DMS 273 treated with DMSO at 0.1 percent for 48 hours (cell line): ENCODE data around the gene WFS1.

Source experiments
- DNase-seq: peaks from one replicate; lab custom pipeline; 2025; lab: John Stamatoyannopoulos, UW

Gene WFS1

DNA sequence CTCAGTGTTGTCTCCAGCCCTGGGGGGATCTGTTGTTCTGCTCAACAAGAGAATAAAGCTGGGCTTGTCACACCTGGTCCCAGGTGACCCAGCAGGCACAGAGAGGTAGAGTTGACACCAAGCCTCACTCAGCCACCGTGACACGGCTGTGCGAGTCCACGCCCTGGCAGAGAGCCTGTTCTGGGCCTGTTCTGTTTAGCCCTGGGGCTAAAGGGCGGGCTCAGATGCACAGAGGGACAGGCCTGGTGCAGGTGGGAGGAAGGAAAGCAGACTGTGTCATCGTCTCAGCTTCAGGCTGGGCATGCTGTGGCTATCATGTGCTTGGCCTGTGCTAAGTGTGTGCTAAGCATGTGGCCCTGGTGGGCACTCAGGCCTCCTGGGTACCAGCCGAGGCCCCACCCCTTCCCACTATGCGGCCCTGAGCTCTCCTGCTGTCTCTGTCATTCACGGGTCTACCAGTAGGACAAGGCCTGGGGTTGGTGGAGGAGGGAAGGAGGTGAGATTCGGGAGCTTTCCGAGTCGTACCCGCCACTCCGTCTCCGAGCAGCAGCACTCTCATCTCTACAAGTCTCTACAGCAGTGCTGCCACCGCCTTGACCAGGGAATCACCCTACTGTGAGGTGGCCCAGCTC lies 10.8 kb downstream of the WFS1 start:
- no peak for DNase-seq

DNA sequence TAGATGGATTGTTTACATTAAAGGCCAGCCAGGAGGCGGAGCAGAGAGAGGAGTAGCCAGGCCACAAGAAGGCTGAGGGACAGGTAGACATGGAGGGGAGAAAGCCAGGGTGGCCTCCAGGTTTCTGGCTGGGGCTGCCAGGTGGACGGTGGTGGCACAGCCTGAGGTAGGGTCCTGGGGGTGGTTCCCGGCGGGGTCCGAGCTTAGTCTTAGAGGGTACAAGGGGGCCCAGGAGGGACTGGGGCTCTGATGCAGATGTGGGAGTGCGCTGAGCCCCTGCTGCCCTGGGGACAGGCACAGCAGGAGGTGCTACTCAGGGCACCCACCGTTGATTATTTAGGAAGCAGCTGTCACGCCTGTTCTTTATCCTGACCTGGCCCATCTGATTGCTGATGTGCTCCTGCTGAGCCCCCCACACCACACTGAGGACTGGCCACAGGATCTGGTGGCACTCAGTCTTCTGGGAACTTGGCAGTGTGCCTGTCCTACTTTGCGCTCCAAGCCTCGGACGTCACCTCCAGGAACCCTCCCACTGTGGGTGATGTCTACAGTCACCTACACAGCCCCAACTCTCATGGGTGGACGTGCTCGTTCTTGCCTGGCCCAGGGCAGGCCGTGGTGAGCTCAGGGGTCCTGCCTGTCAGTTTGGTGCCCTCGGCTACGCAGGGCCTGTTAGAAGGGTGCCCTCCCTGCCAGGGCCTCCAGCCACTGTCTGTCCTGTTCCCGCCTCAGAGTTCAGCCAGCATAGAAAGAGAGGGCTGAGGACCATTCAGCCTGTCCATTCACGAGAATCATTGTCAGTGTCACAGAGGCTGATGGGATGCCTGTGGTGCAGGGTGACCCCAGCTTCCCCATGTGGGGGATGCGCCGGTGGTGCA lies 12.0 kb downstream of the WFS1 start:
- no peak for DNase-seq

GRCh38 chr4:6282314-6282771 lies 12.7 kb downstream of the WFS1 start:
- DNase-seq, result no peak

DNA sequence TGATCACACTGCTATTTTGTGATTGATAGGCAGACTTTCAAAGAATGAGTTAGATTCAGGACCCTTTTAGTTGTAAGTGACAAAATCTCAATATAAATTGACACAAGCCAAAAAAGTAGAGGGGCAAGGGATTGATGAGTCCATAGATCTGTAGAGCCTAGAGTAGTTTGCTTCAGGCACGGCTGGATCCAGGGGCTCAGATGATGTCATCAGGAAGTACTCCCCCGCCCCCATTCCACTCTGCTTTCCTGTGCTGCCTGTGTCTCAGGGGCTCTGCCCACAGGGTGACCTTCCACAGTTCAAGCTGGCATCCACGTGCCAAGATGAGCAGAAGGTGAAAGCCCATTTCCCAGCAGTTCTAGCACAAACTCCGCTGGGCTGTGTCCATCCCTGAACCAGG lies 13.6 kb downstream of the WFS1 start:
- no peak for DNase-seq

GRCh38 chr4:6287017-6287788 lies 17.6 kb downstream of the WFS1 start:
- no peak for DNase-seq

DNA sequence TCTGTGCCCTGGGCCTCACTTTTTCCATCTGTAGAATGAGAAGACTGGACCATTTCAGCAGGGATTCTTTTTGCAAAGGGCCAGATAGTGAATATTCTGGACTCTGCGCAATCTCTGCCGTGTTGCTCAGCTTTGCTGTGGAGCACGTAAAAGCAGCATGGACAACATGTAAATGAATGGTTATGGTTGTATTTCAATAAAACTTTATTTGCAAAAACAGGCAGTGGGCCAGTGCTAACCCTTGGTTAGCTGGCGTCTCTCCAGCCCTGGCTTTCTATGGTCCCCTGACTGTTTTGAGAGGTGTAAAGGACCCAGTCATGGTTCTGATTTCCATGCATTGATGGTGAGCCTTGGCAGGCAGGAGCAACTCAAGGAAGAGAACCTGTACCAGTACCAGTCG lies 18.7 kb downstream of the WFS1 start:
- no peak for DNase-seq

DNA sequence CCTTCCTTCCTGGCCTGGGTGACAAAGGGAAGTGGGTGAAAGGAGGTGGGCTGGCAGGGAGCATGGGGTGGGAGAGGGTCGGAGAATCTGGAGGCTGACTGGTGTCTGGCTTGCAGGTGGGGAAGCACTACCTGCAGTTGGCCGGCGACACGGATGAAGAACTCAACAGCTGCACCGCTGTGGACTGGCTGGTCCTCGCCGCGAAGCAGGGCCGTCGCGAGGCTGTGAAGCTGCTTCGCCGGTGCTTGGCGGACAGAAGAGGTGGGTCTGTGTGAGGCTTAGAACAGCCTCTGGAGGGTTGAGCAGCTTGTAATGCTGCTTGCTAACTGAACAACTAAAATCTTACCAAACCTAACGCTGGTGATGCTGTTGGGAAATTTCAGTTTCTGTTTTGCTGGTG lies 19.2 kb downstream of the WFS1 start:
- DNase-seq, result no peak

DNA sequence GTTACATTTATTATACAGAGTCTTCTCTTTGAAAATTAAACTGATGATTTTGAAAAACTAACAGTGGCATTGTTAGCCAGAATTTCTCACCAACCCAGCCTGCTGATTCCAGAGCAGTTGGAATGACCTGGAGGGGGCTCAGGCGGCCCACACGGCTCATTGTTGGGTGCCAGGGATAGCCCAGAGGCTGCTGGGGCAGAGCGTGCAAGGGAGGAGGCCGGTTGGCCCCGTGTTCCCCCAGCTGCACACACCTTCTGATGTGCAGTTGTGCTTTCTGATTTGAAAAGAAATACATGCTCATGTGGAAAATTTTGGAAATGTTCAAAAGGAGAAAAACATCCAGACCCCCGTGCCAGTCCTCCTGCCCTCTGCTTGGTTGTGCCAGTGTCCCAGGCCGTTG lies 20.6 kb downstream of the WFS1 start:
- no peak for DNase-seq

GRCh38 chr4:6290769-6291547 lies 21.3 kb downstream of the WFS1 start:
- DNase-seq, result no peak

- DNase-seq, result no peak
These were observed 22.2 kb downstream of the WFS1 start for GRCh38 chr4:6291784-6292297.

- DNase-seq, result no peak
These were observed 22.9 kb downstream of the WFS1 start for GRCh38 chr4:6292376-6293096.

GRCh38 chr4:6293097-6293445 lies 23.4 kb downstream of the WFS1 start:
- DNase-seq, result no peak

- DNase-seq, result no peak
These were observed 24.0 kb downstream of the WFS1 start for GRCh38 chr4:6293661-6294060.

GRCh38 chr4:6294705-6295421 lies 25.2 kb downstream of the WFS1 start:
- DNase-seq, result no peak

GRCh38 chr4:6295495-6295894 lies 25.8 kb downstream of the WFS1 start:
- DNase-seq, result no peak

DNA sequence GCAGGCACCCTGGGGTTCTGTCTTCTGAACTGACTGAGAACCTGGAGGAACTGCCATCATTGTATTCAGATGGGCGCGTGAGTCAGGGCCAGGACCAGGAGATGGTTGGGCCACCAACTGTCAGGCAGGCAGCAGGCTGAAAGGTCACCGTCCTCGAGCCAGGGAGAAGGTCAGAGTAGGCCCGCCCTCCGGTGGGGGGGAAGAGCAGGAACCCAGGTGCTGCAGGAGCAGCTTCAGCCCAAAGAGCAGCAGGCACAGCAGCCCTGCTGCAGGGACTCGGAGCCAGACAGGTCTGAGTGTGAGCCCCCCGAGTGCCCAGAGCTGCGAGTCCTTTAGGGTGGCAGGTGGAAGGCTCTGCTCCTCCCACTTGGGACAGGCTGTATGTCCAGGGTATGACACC lies 26.4 kb downstream of the WFS1 start:
- DNase-seq, result no peak

DNA sequence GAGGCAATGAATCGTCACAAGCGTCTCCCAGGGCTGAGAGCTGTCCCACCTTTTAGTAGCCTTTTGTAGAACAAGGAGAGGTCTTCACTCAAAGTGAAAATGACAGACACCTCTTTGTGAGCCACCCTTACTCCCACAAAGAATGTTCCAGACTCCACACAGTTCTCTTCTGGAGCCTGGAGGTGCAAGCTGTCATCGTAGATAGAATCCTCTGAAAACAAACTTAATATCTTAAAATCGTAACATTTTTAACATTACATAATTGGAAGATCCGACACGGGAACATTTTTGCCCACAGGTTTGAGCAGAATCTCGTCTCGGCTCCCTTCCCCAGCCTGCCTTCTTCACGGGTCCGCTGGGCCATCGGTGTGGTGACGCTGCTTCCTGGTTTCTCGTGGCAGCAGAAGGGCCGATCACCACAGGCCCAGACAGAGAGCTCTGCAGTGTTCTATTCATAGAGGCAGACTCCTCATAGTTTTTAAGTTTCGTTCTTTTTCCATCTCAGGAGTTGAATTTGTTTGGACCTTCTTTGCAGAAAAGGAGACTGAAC lies 27.7 kb downstream of the WFS1 start:
- no peak for DNase-seq

DNA sequence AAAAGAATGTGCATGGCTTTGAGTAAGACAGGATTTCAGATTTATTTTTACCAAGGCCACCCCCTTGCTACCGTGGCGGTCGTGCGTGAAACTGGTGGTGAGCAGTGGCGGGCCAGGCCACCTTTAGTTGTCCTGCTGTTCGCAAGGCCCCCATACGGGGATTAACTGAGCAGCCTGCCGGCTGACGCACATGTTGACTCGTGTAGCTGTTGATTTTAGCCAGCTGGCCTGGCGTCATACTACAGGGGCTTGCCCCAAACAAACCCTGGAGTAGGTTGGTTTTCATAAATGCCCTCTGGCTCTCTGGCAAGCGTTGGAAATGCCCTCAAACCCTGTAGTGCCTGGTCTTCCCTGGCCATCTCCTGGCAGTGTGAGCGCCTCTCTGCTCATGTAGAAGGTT lies 28.4 kb downstream of the WFS1 start:
- DNase-seq, result no peak

DNA sequence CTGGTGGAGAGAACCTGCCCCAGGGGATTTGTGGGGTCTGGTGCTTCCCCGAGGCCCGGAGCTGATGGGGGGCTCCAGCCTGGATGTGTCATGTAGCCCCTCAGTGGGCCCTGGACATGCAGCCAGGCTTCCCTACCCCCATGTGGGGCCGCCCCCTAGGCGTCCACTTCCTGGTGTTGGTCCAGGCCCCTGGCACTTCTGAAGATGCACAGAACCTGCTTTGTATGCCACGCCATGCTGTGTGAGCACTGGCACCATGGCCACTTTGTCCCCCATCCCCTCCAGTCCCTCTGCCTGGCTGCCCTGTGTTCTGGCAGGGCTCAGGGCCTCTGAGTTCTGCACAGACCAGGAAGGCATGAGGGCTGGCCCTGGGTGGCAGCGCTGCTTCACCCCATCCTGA lies 29.2 kb downstream of the WFS1 start:
- no peak for DNase-seq

GRCh38 chr4:6299875-6300274 lies 30.2 kb downstream of the WFS1 start:
- no peak for DNase-seq
